T-helper 1 cell treated with Interleukin-12 subunit alpha and Interleukin-12 subunit beta and Interleukin-4 antibody, amounts not matched to agents 30 μg/mL and 1 μg/mL, for 36 hours (primary cell): Measurements from ENCODE around the gene CTAG1B.
"Not testable (repeated sequence)": the region's sequence is repeated elsewhere in the genome, so short reads cannot be mapped to it uniquely, and the experiment has no call there.

Experiments used
- H3K27ac Mint-ChIP-seq: one replicate; pipeline ENCODE4 v1.8.0; 2021; ENCODE audit warnings: mild to moderate bottlenecking, mixed read lengths
- H3K27me3 Mint-ChIP-seq: one replicate; pipeline ENCODE4 v1.8.0; 2021; ENCODE audit warnings: low read depth, mixed read lengths
- H3K36me3 Mint-ChIP-seq: one replicate; pipeline ENCODE4 v1.8.0; 2021; ENCODE audit warnings: low read depth, mixed read lengths
- H3K4me1 Mint-ChIP-seq: one replicate; pipeline ENCODE4 v1.8.0; 2021; ENCODE audit warnings: low read depth, mixed read lengths
- H3K4me3 Mint-ChIP-seq: one replicate; pipeline ENCODE4 v1.8.0; 2021; ENCODE audit warnings: mild to moderate bottlenecking, moderate library complexity, mixed read lengths
- H3K9me3 Mint-ChIP-seq: one replicate; pipeline ENCODE4 v1.8.0; 2021; ENCODE audit warnings: mixed read lengths

CTAG1B gene

DNA sequence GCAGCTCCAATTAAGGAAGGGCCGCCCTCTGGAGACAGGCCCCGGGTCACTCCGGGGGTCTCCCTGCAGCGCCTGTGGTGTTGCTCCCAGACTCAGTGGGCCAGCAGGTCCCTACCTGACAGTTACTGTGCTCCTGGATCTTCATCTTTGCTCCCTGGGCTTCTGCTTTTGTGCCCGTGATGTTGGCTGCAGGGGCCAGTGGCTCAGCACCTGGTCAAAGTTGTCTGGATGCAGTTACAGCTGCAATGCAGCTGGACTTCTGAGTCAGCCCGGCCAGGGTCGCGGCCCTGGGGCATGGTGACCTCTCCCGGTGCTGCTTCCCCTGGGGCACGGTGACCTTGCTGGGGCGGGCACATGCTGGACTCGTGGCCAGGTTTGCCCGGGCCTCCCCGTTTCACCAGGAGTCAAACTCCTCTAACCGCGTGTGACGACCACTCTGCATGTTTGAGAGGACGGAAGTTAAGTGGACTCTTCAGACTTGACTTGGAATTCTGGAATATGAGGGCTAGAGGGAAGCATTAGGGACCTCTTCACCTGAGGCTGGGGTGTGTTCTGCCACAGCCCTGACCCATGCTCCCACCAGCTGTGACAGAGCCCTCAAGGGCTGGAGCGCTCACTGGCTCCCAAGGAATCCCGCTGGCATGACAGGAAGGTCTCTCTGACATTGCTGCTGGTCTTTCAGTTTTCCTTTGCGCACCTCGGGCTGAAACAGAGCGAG is 30.6 kb upstream of the CTAG1B start:
- Mint-ChIP-seq H3K27ac (no peak overlapping the region), H3K36me3 (no peaks in the 10 kb centered on the region), H3K4me3 (no peak overlapping the region), H3K9me3 (no peaks in the 10 kb centered on the region), H3K27me3 (no peaks in the 10 kb centered on the region), H3K4me1 (no peaks in the 10 kb centered on the region)

DNA sequence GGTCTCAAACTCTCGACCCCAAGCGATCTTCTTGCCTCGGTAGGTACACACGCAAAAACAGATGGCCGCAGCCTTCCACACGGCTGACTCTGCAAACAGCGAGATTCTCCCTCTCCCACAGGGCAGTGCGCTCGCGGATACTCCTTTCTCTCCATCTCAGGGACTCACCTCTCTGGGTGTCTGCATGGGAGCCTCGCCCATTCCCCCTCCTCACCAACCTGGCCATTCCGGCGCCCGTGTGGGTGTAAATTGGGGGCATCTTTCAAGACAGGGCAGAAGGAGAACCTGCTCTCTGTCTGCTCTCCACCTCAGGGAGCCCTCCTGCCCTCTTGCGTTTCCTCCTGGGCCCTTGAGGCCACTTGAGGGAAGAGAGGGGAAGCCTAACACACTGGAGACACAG is 29.8 kb upstream of the CTAG1B start:
- Mint-ChIP-seq H3K9me3 (no peaks in the 10 kb centered on the region), H3K27ac (no peak overlapping the region), H3K4me1 (no peaks in the 10 kb centered on the region), H3K27me3 (no peaks in the 10 kb centered on the region), H3K36me3 (no peaks in the 10 kb centered on the region), H3K4me3 (no peak overlapping the region)

DNA sequence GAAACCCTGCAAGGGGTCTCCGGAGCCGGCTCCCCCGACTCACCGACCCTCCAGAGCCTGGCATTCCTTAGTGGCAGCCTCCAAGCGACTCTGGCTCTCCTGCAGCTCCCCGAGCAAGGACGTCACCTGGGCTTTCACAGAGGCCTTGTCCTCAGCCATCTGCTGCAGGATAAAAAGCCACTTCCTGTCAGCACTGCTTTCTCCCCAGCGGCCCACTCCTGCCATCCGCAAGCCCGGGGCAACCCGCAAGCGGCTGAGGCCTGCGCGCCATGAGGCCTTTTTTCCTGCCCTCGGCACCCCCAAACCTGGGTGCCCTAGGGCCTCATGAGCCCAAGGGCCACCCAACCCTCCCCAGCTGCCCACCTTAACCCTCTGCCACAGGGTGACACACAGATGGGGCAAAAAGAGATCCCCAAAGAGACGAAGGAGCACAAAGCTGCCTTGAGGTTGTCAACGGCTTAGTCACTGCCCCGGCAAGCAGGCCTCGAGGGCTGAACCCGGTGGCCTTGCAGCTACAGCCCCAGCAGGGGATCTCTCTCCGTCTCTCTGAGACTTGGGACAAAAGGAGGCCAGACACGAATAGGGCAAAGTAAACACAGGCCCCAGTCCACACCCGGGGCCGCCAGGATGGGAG is 26.8 kb upstream of the CTAG1B start:
- not testable (repeated sequence) for H3K27ac Mint-ChIP-seq, H3K9me3 Mint-ChIP-seq, H3K36me3 Mint-ChIP-seq, H3K27me3 Mint-ChIP-seq, H3K4me1 Mint-ChIP-seq, H3K4me3 Mint-ChIP-seq

DNA sequence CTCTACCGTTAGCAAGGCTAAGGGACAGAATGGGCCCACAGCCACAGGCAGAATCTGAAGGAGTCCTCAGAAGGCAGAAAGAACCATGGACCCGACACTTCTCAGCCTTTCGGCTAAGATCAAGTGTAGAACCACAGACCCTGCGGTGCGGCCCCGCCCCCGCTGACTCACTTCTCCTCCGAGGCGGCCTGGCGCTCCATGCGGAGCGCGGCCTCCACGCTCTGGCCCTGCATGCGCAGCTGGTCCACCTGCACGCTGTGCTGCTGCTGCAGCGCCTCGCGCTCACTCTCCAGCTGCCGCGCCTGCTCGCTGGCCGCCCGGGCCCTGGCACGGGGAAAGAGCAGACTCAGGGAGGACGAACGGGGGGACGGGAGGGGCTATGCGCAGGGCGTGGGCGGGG is 24.6 kb upstream of the CTAG1B start:
- not testable (repeated sequence) for H3K9me3 Mint-ChIP-seq, H3K36me3 Mint-ChIP-seq, H3K27me3 Mint-ChIP-seq, H3K4me3 Mint-ChIP-seq, H3K27ac Mint-ChIP-seq, H3K4me1 Mint-ChIP-seq

DNA sequence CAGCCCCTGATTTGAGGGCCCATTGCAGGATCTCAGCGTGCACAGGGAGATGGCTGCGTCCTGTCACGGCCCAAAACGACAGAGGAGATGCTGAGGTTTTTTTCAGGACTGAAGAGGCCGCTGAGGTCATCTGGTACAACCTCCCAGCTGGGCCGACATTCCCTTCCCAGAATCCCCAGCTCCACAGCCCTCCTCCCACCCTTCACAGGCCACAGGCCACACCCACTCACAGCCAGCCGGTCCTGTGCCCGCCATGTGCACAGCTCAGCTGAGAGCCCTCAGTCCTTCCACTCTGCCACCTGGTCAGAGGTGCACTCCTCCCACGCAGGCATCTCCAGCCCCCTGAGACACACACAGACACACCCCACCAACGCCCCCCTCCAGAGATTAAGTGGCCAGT is 22.7 kb upstream of the CTAG1B start:
- not testable (repeated sequence) for H3K36me3 Mint-ChIP-seq, H3K4me3 Mint-ChIP-seq, H3K9me3 Mint-ChIP-seq, H3K4me1 Mint-ChIP-seq, H3K27ac Mint-ChIP-seq, H3K27me3 Mint-ChIP-seq

DNA sequence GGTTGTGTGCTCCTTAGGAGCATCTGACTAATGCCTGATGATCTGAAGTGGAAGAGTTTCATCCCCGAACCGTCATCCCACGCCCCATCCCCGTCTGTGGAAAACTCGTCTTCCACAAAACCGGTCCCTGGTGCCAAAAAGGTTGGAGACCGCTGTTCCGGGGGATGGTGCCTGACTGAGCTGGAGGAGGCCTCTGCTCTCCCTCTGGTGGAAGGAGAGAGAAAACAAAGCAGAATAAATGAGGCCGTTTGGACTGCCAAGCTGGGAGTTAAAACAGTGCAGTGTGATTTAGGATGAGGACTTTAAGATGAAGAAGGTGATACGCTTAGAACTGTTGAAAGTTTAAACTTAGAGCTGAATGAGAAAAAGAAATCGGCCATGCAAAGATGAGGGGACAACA is 14.6 kb upstream of the CTAG1B start:
- not testable (repeated sequence) for H3K4me3 Mint-ChIP-seq, H3K27me3 Mint-ChIP-seq, H3K36me3 Mint-ChIP-seq, H3K9me3 Mint-ChIP-seq, H3K27ac Mint-ChIP-seq, H3K4me1 Mint-ChIP-seq

DNA sequence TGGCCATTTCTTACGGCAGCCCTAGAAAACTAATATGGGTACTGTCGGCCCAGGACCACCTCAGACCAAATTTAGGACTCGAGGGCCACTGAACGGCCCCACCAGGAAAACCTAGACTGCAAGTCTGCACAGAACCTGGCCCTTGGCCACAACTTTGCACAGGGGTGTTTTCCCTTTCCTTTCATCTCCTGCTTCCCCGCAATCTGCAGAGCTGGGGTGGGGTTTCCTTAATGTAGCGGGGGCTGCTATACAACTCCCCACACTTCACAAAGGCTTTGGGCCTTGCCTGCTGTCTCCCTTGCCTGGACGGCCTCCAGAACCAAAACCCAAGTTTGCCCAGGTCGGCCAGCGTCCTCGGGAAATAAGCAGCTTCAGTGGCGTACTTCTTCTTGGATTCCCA is 11.9 kb upstream of the CTAG1B start:
- not testable (repeated sequence) for H3K9me3 Mint-ChIP-seq, H3K27me3 Mint-ChIP-seq, H3K4me3 Mint-ChIP-seq, H3K4me1 Mint-ChIP-seq, H3K36me3 Mint-ChIP-seq, H3K27ac Mint-ChIP-seq

DNA sequence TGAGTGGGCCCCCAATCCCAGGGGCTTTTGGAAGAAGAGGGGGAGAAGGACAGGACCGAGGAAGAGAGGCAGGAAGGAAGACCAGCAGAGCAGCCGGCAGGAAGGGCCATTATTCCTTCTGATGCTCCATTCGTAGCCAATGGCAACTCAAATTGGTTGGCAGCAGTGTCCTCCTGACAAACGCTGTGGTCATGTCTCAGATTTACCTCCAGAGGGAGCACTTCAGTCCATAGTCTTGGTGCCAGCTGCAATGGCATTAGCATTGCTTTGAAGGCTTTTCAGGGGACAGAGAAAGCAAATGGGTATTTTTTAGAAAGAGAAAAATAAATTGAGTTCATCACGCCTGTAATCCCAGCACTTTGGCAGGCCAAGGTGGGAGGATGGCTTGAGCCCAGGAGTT is 9.9 kb upstream of the CTAG1B start:
- not testable (repeated sequence) for H3K4me3 Mint-ChIP-seq, H3K27ac Mint-ChIP-seq, H3K36me3 Mint-ChIP-seq, H3K27me3 Mint-ChIP-seq, H3K9me3 Mint-ChIP-seq, H3K4me1 Mint-ChIP-seq

DNA sequence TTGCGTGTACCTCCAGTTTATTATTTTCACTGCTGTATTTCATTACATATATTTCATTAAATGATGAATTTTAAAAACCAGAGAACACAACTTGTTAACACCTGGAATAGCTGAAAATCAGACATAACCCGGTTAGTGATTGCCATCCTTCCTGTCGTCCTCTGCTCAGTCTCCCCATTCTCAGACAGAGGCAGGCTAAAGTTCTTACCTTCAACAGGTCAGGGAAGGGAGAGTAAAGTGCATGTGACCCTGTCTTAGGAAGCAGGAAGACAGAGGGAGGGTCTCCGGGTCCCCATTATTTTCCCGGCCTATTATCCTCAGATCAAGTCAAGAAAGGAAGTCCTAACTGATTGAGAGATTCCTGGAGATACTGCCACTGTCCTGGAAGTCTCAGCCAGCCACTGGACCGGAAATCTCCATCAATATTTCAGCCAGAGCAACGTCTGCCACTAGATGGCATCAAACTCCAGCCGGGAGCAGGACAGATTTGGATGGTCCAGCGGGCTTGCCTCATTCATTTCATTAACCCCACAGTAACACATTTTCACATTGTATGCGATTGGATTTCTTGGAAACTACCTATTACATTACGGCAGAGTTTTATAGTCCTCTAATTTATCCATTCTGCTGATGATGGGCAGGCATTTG is 1.8 kb upstream of the CTAG1B start:
- H3K36me3 Mint-ChIP-seq, H3K4me3 Mint-ChIP-seq, H3K4me1 Mint-ChIP-seq, H3K27me3 Mint-ChIP-seq, H3K9me3 Mint-ChIP-seq, H3K27ac Mint-ChIP-seq: not testable (repeated sequence)

DNA sequence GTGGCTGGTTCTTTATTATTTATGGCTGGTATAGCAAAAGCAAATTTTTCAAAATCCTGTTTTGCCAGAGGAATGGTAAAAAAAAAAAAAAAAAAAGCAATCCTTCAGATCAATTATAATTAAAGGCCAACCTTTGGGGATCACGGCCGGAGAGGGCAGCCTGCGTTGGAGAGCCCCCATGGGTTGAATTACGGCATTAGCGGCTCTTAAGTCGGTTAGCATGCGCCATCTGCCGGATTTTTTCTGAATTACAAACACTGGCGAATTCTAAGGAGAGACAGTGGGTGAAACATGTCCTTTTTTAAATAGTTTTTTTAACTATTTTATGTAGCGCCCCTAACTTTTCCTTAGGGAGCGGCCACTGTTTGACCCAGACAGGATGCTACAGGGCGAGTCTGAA is 5.5 kb downstream of the CTAG1B start:
- not testable (repeated sequence) for H3K4me3 Mint-ChIP-seq, H3K9me3 Mint-ChIP-seq

DNA sequence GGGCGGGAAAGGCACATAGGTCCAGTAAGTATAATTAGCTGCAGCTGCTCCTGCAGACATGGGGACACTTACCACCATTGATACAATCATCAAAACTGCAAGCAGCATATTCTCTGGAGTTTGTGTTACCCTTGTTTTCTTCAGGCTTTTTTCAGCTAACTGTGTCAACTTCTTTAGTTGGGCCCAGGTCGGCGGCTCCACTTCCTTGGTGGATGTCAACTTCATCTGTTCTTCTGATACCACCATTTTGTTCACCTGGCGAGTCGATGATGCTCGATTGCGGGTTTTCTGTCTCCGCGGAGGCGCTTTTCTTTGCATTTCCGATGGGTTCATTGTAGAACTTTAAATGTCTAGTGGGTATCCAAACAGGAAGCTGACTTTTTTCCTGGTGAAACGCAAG is 7.9 kb downstream of the CTAG1B start:
- H3K4me3 Mint-ChIP-seq, H3K27ac Mint-ChIP-seq, H3K36me3 Mint-ChIP-seq: not testable (repeated sequence)

More for the DNA sequence above, 5.5 kb downstream of the CTAG1B start:
- H3K27ac Mint-ChIP-seq, H3K4me1 Mint-ChIP-seq, H3K27me3 Mint-ChIP-seq, H3K36me3 Mint-ChIP-seq: not testable (repeated sequence)

DNA sequence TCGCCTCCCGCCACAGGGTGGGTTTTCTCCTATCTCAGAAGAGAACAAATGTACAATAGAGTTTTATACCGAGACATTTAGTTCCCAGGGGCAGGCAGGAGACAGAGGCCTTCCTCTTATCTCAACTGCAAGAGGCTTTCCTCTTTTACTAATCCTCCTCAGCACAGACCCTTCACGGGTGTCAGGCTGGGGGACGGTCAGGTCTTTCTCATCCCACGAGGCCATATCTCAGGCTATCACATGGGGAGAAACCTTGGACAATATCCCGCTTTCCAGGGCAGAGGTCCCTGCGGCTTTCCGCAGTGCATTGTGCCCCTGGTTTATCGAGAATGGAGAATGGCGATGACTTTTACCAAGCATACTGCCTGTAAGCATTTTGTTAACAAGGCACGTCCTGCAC is 10.3 kb downstream of the CTAG1B start:
- not testable (repeated sequence) for H3K9me3 Mint-ChIP-seq, H3K36me3 Mint-ChIP-seq, H3K4me3 Mint-ChIP-seq, H3K27ac Mint-ChIP-seq, H3K4me1 Mint-ChIP-seq, H3K27me3 Mint-ChIP-seq

More for the DNA sequence above, 7.9 kb downstream of the CTAG1B start:
- not testable (repeated sequence) for H3K9me3 Mint-ChIP-seq, H3K4me1 Mint-ChIP-seq, H3K27me3 Mint-ChIP-seq

DNA sequence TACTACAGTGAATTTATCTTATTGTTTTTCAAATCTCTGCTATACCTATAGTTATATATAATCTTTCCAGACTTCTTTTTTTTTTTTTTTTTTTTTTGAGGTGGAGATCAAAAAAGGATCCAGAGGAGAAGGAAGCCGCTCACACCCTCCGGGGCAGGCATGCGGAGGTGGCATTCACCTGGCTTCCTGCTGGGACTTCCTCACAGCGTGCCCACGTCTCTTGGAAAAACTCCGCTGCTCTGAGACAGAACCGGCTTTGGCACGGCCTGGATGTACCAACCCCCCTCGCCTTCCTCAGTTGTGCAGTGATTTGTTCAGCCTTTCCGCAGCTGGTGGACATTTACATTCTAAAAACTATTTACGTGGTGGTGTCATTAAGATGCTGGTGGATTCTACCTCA is 11.1 kb downstream of the CTAG1B start:
- H3K9me3 Mint-ChIP-seq, H3K27me3 Mint-ChIP-seq, H3K27ac Mint-ChIP-seq, H3K4me1 Mint-ChIP-seq, H3K4me3 Mint-ChIP-seq, H3K36me3 Mint-ChIP-seq: not testable (repeated sequence)

DNA sequence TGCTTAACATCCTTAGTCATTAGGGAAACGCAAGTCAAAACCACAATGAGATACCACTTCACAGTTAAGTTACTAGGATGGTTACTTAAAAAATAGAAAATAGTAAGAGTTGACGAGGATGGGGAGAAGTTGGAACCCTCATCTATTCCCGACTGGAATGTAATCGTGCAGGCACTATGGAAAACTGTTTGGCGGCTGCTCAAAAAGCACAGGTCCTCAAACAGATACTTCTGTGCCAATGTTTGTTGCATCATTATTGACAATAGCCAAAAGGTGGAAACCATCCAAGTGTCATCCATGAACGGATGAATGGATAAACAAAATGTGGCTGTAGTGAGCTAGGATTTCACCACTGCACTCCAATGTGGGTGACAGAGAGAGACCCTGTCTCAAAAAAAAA is 11.7 kb downstream of the CTAG1B start:
- Mint-ChIP-seq H3K36me3 (no peaks in the 10 kb centered on the region), H3K27ac (no peak overlapping the region), H3K9me3 (no peaks in the 10 kb centered on the region), H3K4me1 (peaks cover 7% of the 10 kb centered on the region), H3K4me3 (no peak overlapping the region), H3K27me3 (peaks cover 8% of the 10 kb centered on the region)

DNA sequence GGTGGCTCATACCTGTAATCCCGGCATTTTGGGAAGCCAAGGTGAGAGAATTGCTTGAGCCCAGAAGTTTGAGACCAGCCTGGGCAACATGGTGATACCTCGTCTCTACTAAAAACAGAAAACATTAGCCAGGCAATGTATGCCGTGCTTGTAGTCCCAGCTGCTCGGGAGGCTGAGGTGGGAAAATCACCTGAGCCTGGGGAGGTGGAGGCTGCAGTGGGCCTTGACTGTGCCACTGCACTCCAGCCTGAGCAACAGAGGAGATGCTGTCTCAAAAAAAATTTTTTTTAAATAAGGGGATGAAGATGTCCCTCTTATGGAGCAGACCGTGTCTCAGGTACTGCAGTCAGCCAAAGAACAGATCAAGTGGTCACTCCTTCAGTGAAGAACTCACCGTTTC is 13.5 kb downstream of the CTAG1B start:
- no peaks in the 10 kb centered on the region for H3K36me3 Mint-ChIP-seq
- peaks cover 7% of the 10 kb centered on the region for H3K4me1 Mint-ChIP-seq
- peaks cover 8% of the 10 kb centered on the region for H3K27me3 Mint-ChIP-seq
- no peak overlapping the region for H3K4me3 Mint-ChIP-seq
- no peak overlapping the region for H3K27ac Mint-ChIP-seq
- no peaks in the 10 kb centered on the region for H3K9me3 Mint-ChIP-seq
